Iris pigment epithelial cell (primary cell): ENCODE results near the gene VPS18.

ENCODE experiments used
- DNase-seq: peaks from one replicate; pipeline ENCODE4 v3.0.0-alpha.2; 2011; ENCODE audit warnings: low read depth

Gene VPS18

GRCh38 chr15:40869686-40870085 is 24.6 kb upstream of the VPS18 start:
- DNase-seq, result no peak

DNA sequence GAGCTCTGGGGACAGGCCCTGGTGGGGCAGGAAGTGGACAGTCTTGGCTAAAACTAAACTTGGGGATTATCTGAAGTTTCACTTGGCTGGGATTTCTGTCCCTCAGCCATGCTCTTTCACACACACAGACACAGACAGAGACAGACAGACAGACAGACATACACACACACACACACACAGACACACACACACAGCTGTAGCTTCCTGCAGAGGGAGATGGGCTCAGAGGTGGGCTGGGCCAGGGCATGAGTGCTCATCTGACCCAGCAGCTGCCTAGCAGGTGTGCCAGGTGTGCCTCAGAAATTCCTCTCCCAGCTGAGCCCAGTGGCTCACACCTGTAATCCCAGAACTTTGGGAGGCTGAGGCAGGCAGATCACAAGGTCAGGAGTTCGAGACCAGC is 23.5 kb upstream of the VPS18 start:
- DNase-seq, result no peak

DNA sequence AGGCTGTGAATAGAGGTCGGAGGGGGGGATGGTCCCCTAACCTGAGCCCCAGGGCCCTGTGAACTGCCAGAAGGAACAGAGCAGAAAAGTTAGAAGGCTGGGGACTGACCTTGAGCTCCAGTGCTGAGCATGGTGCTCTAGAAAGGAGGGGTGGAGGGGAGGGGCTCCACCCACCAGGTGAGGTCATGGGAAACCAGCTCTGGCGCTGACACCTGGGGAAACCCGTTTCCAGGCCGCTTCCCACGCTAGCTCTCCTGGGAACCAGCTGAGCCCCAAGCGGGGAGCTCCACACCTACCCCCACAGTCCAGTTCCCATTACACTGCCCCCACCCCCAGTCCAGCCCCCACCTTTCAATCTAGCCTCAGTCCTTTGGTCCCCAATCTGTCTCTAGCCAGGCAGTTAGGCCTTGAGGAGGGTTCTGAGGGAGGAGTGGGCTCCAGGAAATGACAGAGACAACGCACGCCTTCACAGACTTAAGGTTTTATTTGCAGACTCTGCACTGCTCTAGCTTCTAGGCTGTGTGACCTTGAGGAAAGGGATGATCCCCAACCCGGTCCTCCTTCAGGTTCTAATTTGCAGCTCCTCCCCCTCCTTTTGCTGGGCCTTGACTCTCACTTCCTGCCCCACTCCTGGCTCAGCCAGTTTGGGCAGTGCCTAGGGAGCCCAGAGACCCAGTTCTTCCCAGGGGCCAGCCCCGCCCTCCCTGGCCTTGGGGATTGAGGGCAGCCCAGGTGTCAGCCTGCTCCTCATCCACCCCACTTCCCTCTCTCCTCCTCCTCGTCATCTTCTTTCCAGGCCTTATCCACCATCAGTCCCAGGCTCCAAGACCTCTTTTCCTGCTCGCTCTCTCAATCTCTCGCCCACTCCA is 22.3 kb upstream of the VPS18 start:
- no peak for DNase-seq

- no peak for DNase-seq
Observed at GRCh38 chr15:40872791-40873693, 21.2 kb upstream of the VPS18 start.

GRCh38 chr15:40873694-40874561 is 20.3 kb upstream of the VPS18 start, which contains the start of gene RHOV:
RHOV (minus strand) TSS chr15:40874234; CDS start chr15:40874139, 95 bp downstream.
- DNase-seq, result peak; percentile 44

- peak; percentile 26 for DNase-seq
Observed at GRCh38 chr15:40875991-40876730, 18.1 kb upstream of the VPS18 start.

DNA sequence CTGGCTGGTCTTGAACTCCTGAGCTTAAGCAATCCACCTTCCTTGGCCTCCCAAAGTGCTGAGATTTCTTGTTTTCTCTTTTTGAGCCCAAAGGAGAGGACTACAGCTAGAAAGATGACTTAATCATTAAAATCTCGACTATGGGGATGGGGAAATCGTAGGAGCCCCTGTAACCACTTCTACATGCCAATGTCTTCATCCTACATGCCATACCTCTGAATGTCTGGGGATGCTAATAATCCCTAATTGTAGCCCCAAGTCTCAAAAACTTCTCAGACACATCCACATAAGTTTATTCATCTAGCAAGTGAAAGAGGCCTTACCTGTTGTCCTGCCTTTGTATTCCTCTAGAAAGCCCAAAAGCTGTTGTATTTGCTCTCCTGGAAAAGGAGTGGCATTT is 16.6 kb upstream of the VPS18 start:
- DNase-seq, result peak; percentile 27

DNA sequence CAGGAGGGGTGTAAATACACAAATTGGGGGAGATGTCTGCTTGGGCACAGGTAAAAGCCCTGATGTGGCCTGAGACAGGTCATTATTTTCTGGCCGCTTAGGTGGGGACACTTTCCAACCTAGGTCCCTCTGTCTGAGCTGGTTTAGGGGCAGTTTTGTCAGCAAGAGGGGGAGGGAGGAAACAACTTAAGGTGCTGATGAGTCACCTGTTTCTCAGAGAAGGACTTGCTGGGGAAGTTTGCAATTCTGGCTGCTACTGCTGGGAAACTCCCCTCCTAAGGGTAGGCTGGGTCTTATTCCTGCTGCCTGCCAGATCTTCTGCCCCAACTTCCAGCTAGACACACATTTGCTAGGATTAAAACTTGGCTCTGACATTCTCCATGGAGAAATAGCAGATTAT is 15.5 kb upstream of the VPS18 start:
- peak; percentile 75 for DNase-seq

GRCh38 chr15:40879609-40880008 is 14.6 kb upstream of the VPS18 start:
- no peak for DNase-seq

DNA sequence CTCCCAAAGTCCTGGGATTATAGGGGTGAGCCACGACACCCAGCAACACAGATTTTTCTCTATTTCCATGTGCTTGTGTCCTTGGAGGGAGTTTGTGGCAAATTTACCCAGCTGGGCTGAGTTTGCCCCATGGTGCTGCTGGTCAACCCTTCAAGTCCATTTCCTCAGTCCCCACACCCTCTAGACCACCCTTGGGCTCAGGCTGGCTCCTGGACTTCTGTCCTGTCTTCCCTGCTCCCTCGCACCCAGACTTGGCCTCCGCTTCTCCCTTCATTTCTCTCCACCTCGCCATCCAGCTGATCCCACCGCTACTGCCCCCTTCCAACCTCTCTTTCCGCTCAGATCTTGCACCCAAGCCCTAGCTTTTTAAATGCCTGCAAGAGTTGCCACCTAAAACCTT is 12.9 kb upstream of the VPS18 start:
- DNase-seq, result no peak

DNA sequence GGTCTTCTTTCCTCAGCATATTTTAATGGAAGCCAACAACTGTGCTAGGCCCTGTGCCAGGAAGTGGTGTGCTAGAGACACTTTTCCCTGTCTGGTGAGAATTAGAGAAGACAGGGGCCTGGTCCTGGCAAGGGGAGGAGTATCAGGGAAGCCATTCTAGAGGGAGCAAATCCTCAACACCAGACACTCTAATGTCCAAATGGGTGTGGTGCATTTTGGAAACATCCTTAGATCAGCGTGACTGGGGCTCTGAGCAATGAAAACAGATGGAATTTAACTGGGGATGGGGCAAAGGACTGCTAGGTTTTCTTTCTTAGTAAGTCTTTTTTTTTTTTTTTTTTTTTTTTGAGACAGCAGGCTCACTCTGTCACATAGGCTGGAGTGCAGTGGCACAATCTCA is 7.7 kb upstream of the VPS18 start:
- DNase-seq, result no peak

DNA sequence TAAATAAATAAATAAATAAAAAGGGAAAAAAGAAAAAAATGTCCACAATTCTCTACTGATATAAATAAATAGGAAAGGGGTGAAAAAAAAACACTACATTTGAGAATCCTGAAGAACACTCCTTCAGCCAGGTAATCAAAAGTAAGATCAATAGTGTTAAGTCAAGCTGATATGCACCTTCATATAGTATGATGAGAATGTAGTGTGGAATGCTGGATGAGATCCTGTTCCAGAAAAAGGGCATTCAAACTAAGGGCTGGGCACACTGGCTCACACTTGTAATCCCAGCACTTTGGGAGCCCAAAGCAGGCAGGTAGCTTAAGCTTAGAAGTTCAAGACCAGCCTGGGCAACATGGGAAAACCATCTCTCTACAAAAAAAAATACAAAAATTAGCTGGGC is 5.1 kb upstream of the VPS18 start:
- no peak for DNase-seq

DNA sequence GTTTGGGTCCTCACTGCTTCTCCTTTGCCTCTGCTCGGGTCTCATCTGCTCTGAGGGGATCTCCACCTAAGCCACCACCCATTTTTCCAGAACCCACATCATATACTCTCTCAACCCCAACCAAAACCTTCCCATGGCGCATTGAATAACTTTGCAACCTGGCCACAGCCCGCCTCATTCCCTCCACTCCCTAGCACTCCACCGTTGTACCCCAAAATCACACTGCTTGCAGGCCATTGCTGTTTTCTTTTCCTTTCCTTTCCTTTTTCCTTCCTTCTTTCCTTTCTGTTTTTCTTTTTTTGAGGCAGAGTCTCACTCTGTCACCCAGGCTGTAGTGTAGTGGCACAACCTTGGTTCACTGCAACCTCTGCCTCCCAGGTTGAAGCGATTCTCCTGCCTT is 3.1 kb upstream of the VPS18 start:
- no peak for DNase-seq

DNA sequence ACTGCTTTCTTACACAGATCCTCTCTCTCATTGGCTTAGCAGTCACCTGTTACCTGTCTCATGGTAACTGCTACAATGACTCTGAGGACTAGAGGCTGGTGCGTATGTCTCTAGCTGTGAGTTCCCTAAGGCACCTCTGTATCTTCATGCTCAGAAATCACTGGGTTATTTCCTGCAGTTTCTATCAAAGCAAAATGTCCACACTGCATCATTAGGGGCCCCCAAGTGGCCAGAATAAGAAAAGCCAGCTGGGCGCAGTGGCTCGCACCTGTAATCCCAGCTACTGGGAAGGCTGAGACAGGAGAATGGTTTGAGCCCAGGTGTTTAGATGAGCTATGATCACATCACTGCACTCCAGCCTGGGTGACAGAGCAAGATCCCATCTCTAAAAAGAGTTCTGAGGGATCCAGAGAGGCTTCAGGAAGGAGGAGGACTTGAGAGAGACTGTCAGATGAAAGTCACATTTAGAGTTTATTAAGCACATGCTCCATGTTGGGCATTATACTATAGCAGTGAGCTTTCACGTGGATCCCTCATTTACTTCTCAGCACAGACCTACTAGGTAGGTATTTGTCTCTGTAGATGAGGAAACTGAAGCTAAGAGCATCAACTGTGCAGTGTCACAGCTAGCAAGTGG is 2.3 kb upstream of the VPS18 start:
- peak; percentile 54 for DNase-seq

- no peak for DNase-seq
Observed at GRCh38 chr15:40892447-40893012, 1.7 kb upstream of the VPS18 start.

DNA sequence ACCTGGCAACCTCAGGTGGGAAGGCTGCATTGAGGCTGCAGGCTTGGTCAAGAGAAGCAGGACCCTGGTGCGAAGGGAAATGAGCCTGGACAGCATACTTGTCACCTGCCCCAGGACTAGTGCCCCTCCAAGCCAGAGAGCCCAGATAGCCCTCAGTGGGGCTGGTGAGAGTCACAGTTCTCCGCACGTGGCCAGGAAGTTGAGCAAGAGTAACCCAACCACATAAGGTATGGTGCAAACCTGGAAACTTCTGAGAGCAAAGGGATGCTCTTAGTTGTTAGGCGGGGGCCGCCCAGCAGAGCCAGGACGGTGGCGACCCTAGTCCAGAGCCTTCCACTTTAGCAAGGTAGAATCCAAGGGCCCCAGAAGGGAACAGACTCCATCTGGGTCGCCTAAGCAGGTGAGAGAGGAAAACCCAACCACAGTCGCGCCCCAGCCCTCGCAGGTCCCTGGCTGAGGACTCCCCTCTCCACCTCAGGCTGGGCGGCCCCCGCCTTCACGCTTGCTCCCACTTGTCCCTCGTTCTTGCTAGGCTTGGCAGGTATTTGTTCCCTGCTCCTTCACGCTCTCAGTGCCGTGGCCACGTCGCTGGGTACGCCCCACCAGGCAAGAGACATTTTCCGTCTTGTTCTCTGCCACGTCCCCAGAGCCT is 1.1 kb upstream of the VPS18 start:
- no peak for DNase-seq

DNA sequence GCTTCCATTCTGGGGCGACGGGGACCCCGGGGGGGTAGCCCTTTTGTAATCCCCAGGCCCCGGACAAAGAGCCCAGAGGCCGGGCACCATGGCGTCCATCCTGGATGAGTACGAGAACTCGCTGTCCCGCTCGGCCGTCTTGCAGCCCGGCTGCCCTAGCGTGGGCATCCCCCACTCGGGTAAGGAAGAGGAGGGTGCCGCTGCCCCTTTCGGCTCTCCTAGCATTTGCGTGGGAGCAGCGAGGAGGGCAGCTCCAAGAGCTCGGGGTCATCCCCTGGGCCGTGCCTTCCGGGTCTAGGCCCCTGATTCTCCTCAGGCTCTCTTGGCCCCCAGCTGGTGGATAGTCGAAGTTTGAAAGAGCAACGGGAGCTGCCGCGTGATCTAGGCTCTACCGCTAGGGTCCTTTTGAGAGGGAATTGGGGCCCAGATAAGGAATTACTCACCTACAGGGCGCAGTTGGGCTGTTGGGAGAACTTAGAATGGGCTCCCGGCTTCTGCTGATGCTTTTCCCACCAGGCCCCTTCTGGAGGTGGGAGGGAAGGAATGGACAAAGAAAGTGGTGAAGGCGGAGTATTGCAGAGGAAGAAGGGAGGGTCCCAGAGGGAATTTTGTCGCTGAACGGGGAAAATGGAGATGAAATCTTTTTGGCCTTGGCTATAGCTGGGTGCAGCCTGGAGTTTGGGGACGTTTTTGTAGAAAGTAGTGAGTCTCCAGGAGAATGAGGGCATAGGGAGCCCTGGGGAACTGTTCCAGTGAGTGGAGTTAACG is 615 bp downstream of the VPS18 start:
- DNase-seq, result peak; percentile 80

DNA sequence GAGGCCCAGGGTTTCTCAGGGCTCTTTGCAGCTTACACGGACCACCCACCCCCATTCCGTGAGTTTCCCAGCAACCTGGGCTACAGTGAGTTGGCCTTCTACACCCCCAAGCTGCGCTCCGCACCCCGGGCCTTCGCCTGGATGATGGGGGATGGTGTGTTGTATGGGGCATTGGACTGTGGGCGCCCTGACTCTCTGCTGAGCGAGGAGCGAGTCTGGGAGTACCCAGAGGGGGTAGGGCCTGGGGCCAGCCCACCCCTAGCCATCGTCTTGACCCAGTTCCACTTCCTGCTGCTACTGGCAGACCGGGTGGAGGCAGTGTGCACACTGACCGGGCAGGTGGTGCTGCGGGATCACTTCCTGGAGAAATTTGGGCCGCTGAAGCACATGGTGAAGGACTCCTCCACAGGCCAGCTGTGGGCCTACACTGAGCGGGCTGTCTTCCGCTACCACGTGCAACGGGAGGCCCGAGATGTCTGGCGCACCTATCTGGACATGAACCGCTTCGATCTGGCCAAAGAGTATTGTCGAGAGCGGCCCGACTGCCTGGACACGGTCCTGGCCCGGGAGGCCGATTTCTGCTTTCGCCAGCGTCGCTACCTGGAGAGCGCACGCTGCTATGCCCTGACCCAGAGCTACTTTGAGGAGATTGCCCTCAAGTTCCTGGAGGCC is 5.4 kb downstream of the VPS18 start:
- DNase-seq, result no peak
